Right cardiac atrium (tissue), 5 donors: ENCODE results near the gene LTC4S. TPM values are rescaled to one million over a fixed set of nuclear protein-coding genes. Genes with fewer than 3 reads are reported as not detected.
"Not testable (repeated sequence)": the region's sequence is repeated elsewhere in the genome, so short reads cannot be mapped to it uniquely, and the experiment has no call there.

Experiments used
- ATAC-seq, 2 donors: fragments of 200-7000 bp; cut with Tn5 transposase; one replicate each; pipeline versions ENCODE4 v1.8.0 to v1.9.1; 2020; ENCODE audit warnings: moderate library complexity in 2 of 2, mild to moderate bottlenecking in 1 of 2
- DNase-seq, 3 donors: peaks; one replicate each; pipeline ENCODE4 v3.0.0-alpha.2; 2020
- H3K27ac ChIP-seq: one replicate; pipeline ENCODE4 v1.5.1; 2013; ENCODE audit warnings: mild to moderate bottlenecking, low read length, control low read depth, moderate library complexity
- H3K27me3 ChIP-seq: one replicate; pipeline ENCODE4 v1.6.1; 2013; ENCODE audit not compliant: control insufficient read depth, insufficient read depth
- H3K4me1 ChIP-seq: one replicate; pipeline ENCODE4 v1.6.1; 2013; ENCODE audit warnings: low read length; ENCODE audit not compliant: control insufficient read depth, insufficient read depth
- H3K4me3 ChIP-seq: one replicate; pipeline ENCODE4 v1.5.1; 2013; ENCODE audit warnings: low read length, control low read depth
- H3K9me3 ChIP-seq: one replicate; pipeline ENCODE4 v1.6.1; 2013; ENCODE audit warnings: low read length; ENCODE audit not compliant: control insufficient read depth
- WGBS: extraction: QIAGEN DNeasy Blood & Tissue Kit; methylation state at CpG from one replicate; pipeline ENCODE4 v1.1.7; 2013; 5-methylcytosine and 5-hydroxymethylcytosine counted together
- intact Hi-C, 4 donors: fragments of 100-400 bp; cut with DNase I; formaldehyde crosslinking; loops; one replicate each; pipeline versions ENCODE4 v1.11.0 to v1.14.0; 2022 to 2023
- long read RNA-seq, 4 donors: library from polyadenylated mRNA; unstranded; transcript quantifications; one replicate each; pipeline ENCODE4 v2.0.0, GENCODE V29; 2020 to 2021
- polyA plus RNA-seq: library from polyadenylated mRNA; stranded (reverse); fragments of 200-250 nt; gene quantifications from one replicate; pipeline ENCODE4 v1.2.3, GENCODE V29; 2013
- total RNA-seq, 4 donors: library from RNA; stranded (reverse); fragmentation: NEBNext Ultra II Directional; extraction: Animal tissue kit (Norgen Biotek cat#: 25700); gene quantifications; one replicate each; pipeline ENCODE4 v1.2.1, GENCODE V29; 2021
- donor health status: healthy with polysubstance abuse.
- donor health status: DM: no; HTN: yes; CAD: no.
- donor health status: DM: no; HTN: no; CAD: no.
- donor health status: DM: no; HTN: yes; CAD: no; lungs with severe emphysema.
- donor health status: DM: yes; HTN: yes; CAD: no.

Gene LTC4S
- total RNA-seq: 10 to 100 TPM; 17.3 to 24.3 (median 22.6) TPM
- 18.6 TPM for polyA plus RNA-seq
- long read RNA-seq, donor 1, transcript LTC4S-201 (5 exons, 666 nt): major isoform, 8 of 24 reads
- long read RNA-seq, donor 1, partial matches to known transcripts: 3 of 24 reads
- long read RNA-seq, donor 1, other reads (novel, unspliced or antisense): 7 of 24 reads
- long read RNA-seq, donor 2, transcript LTC4S-201 (5 exons, 666 nt): major isoform, 13 of 28 reads
- long read RNA-seq, donor 2, partial matches to known transcripts: 2 of 28 reads
- long read RNA-seq, donor 2, other reads (novel, unspliced or antisense): 5 of 28 reads
- long read RNA-seq, donor 3, transcript LTC4S-201 (5 exons, 666 nt): major isoform, 5 of 14 reads
- long read RNA-seq, donor 3, partial matches to known transcripts: 0 of 14 reads
- long read RNA-seq, donor 3, other reads (novel, unspliced or antisense): 9 of 14 reads
- long read RNA-seq, donor 4, partial matches to known transcripts: 3 of 22 reads
- long read RNA-seq, donor 4, other reads (novel, unspliced or antisense): 8 of 22 reads

- H3K27ac ChIP-seq: peak within 1 kb of the TSS; percentile 36
- ATAC-seq: peak; percentile 82 to 84
- DNase-seq: peak; percentile 93 to 97 (median 96)
- no peaks in the 10 kb centered on the region for H3K9me3 ChIP-seq
- intact Hi-C loops: loop anchor here in 1 of 4 donors (2.0 kb wide), 1 partner anchor 61 kb away; the partner anchor contains the start of gene MAML1
- no peaks in the 10 kb centered on the region for H3K27me3 ChIP-seq
- H3K4me1 ChIP-seq: peaks cover 16% of the 10 kb centered on the region
- 9% methylated on average over 19 of the region's 19 CpGs for WGBS
- peak within 1 kb of the TSS; percentile 3 for H3K4me3 ChIP-seq
Observed at GRCh38 chr5:179793468-179794139, at the start of gene LTC4S. LTC4S (plus strand) TSS chr5:179793986; CDS start chr5:179794081, 95 bp downstream.

- H3K4me3 ChIP-seq, H3K27me3 ChIP-seq, H3K4me1 ChIP-seq, intact Hi-C loops, H3K27ac ChIP-seq, H3K9me3 ChIP-seq, DNase-seq, ATAC-seq: not testable (repeated sequence)
- 85% methylated on average over 7 of the region's 7 CpGs for WGBS
Observed at GRCh38 chr5:179744106-179744505, 49.7 kb upstream of the LTC4S start.

DNA sequence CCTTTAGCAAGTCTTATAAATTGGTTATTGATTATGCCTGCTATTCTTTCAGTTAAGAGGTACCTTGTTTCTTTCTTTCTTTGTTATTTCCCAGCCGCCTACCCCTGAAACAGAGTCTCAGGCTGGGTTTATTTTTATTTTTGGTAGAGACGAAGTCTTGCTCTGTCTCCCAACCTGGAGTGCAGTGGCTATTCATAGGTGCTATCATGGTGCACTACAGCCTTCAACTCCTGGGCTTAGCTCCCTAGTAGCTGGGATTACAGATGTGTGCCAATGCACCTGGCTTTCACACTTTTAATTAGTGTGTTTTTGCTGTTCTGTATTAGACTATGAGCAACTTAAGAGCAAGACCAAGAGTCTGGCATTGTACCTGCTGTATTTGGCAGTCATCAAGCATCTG lies 46.9 kb upstream of the LTC4S start:
- ATAC-seq: no peak
- no peak for DNase-seq
- H3K4me1 ChIP-seq: peaks cover 5% of the 10 kb centered on the region
- H3K27me3 ChIP-seq: no peaks in the 10 kb centered on the region
- H3K27ac ChIP-seq: no peak overlapping the region
- H3K9me3 ChIP-seq: no peaks in the 10 kb centered on the region
- intact Hi-C loops: no loop called here
- no peak overlapping the region for H3K4me3 ChIP-seq
- WGBS: 82% methylated on average over 2 of the region's 2 CpGs

DNA sequence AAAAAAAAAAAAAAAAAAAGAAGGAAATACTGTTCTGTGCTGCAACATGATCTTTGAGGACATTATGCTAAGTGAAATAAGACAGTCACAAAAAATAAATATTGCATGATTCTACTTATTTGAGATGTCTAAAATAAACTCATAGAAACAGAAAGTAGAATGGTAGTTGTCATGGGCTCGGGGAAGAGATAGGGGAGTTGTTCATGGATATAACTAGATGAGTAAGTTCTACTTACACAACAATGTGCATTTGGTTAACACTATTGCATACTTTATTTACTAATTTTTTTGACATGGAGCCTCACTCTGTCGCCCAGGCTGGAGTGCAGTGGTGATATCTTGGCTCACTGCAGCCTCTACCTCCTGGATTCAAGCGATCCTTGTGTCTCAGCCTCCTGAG lies 46.0 kb upstream of the LTC4S start:
- intact Hi-C loops: no loop called here
- Histone ChIP-seq H3K27me3 (no peaks in the 10 kb centered on the region), H3K9me3 (no peaks in the 10 kb centered on the region), H3K27ac (no peak overlapping the region), H3K4me3 (no peak overlapping the region), H3K4me1 (peaks cover 5% of the 10 kb centered on the region)
- ATAC-seq (no peak), DNase-seq (no peak)
- 91% methylated on average over 3 of the region's 3 CpGs for WGBS

DNA sequence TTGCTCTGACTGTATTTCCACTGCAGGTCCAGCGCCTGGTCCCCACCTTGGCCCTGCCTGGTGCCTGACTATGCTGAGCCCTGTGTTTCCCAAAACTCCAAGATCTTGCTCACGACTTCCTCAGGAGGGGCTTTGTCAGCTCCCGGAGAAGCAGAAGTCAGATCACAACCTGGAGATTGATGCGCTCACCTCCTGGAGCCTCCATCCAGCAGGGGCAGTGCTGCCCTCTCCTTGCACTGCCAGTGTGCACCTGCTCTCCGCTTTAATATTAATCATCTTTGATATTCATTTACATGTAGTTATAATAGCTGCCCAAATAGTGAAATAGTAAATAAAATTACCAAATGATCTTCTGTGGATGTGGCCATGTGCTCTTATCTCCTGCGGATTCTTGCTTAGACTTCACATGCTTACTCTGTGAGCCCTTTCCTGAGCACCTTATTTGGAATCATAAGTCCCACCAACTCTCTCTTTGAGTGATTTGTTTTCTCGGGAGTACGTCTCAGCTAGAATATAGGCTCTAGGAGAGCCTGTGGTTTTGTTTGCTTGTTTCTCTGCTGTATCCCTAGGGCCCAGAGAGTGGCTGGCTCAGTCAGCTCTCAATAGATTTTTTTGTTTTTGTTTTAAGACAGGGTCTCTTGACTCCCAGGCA lies 43.8 kb upstream of the LTC4S start:
- Histone ChIP-seq H3K27ac (no peak overlapping the region), H3K9me3 (no peaks in the 10 kb centered on the region), H3K4me1 (peaks cover 5% of the 10 kb centered on the region), H3K4me3 (no peak overlapping the region), H3K27me3 (no peaks in the 10 kb centered on the region)
- peak in 1 of 3 donors; percentile 10 for DNase-seq
- intact Hi-C loops: no loop called here
- ATAC-seq: no peak
- WGBS: 76% methylated on average over 8 of the region's 8 CpGs

GRCh38 chr5:179753971-179754370 lies 39.8 kb upstream of the LTC4S start:
- no peaks in the 10 kb centered on the region for H3K9me3 ChIP-seq
- no peak overlapping the region for H3K27ac ChIP-seq
- no peaks in the 10 kb centered on the region for H3K27me3 ChIP-seq
- DNase-seq (peak in 1 of 3 donors; percentile 1), ATAC-seq (no peak)
- no peaks in the 10 kb centered on the region for H3K4me1 ChIP-seq
- intact Hi-C loops: no loop called here
- no peak overlapping the region for H3K4me3 ChIP-seq
- WGBS: 92% methylated on average over 5 of the region's 5 CpGs

GRCh38 chr5:179755022-179755421 lies 38.8 kb upstream of the LTC4S start:
- intact Hi-C loops: no loop called here
- H3K27ac ChIP-seq: no peak overlapping the region
- H3K4me3 ChIP-seq: no peak overlapping the region
- ATAC-seq (peak in 1 of 2 donors; percentile 44), DNase-seq (no peak)
- WGBS: 31% methylated on average over 2 of the region's 2 CpGs
- H3K27me3 ChIP-seq: no peaks in the 10 kb centered on the region
- no peaks in the 10 kb centered on the region for H3K9me3 ChIP-seq
- H3K4me1 ChIP-seq: peaks cover under 1% of the 10 kb centered on the region

GRCh38 chr5:179758955-179759354 lies 34.8 kb upstream of the LTC4S start:
- no peaks in the 10 kb centered on the region for H3K9me3 ChIP-seq
- no peaks in the 10 kb centered on the region for H3K27me3 ChIP-seq
- WGBS: 86% methylated on average over 8 of the region's 8 CpGs
- intact Hi-C loops: no loop called here
- no peak for ATAC-seq
- no peak overlapping the region for H3K4me3 ChIP-seq
- peak in 1 of 3 donors; percentile 1 for DNase-seq
- peaks cover 11% of the 10 kb centered on the region for H3K4me1 ChIP-seq
- no peak overlapping the region for H3K27ac ChIP-seq

GRCh38 chr5:179759581-179760551 lies 33.9 kb upstream of the LTC4S start:
- H3K27me3 ChIP-seq: no peaks in the 10 kb centered on the region
- H3K27ac ChIP-seq: no peak overlapping the region
- ATAC-seq (no peak), DNase-seq (peak in 1 of 3 donors; percentile 21)
- no peak overlapping the region for H3K4me3 ChIP-seq
- H3K9me3 ChIP-seq: no peaks in the 10 kb centered on the region
- H3K4me1 ChIP-seq: peaks cover 14% of the 10 kb centered on the region
- intact Hi-C loops: loop anchor here in 2 of 4 donors (5.0 to 10.0 kb wide), 2 partner anchors 37 to 105 kb away; no protein-coding TSS in a partner anchor
- WGBS: 75% methylated on average over 9 of the region's 9 CpGs
